NT2/D1 (cell line): ENCODE measurements around the gene HDGFL2.

Experiments used
- YY1 ChIP-seq: IDR thresholded peaks from 2 replicates; pipeline ENCODE4 v1.6.1; 2011; ENCODE audit not compliant: insufficient read length, insufficient read depth
- ZNF274 ChIP-seq: IDR thresholded peaks from 2 replicates; pipeline ENCODE4 v1.6.1; 2011; ENCODE audit warnings: mild to moderate bottlenecking, low read depth, low read length

DNA sequence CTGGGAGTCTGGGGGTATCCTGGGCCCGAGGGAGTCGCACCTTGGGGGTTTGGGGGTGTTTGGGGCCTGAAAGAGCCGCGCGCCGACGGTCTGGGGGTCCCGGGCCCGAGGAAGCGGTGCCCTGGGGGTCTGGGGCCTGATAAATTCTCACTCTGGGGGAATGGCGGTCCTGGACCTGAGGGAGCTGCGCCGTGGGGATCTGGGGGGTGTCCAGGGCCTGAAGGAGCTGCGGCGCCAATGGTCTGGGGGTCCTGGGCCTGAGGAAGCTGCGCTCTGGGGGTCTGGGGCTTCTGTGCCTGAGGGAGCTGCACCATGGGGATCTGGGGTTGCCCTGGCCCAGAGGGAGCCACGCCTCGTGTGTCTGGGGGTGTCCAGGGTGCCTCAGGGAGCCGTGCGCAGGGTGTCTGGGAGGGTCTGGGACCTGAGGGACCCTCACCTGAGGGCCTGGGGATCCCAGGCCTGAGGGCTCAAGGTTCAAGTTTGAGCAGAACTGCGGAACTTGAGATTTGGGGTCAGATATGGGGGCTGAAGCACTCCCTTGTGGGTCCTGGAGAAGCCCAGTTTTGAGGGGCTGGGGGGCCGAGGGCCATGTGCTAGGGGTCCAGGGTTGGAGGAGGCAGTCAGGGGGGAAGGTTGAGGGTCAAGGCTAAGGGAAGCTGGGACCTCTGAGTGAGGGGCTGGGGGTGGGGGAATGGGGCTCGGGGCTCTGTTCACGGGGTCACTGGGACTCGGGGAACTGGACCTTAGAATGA lies 1.1 kb downstream of the HDGFL2 start:
- TF ChIP-seq YY1, result no peak
- TF ChIP-seq ZNF274, result no peak
